Neural cell (in vitro differentiated cells): Measurements from ENCODE around the gene ANXA4. TPM values are rescaled to one million over a fixed set of nuclear protein-coding genes. Genes with fewer than 3 reads are reported as not detected.

ENCODE experiments used
- H2AFZ ChIP-seq: fragments of 200-600, 300-800 bp; sonication (generic), shearing (Covaris generic); 2 replicates; pipeline ENCODE4 v1.6.0; 2014; ENCODE audit warnings: low read depth, mild to moderate bottlenecking, antibody characterized with exemption, low read length, moderate library complexity
- H3F3A ChIP-seq: fragments of 200-600 bp; shearing (Covaris generic); 2 replicates; pipeline ENCODE4 v1.6.1; 2016; ENCODE audit warnings: mild to moderate bottlenecking, moderate library complexity, mixed read lengths, antibody characterized with exemption, low read length; ENCODE audit not compliant: insufficient read depth, poor library complexity, severe bottlenecking
- H3K27ac ChIP-seq: fragments of 200-600, 300-800 bp; sonication (generic), shearing (Covaris generic); 2 replicates; pipeline ENCODE4 v1.5.1; 2014; ENCODE audit warnings: mild to moderate bottlenecking, low read length, moderate library complexity
- H3K27me3 ChIP-seq: fragments of 300-800, 200-600 bp; sonication (generic), shearing (Covaris generic); 2 replicates; pipeline ENCODE4 v1.6.0; 2014; ENCODE audit warnings: mild to moderate bottlenecking, low read depth, low read length, moderate library complexity; ENCODE audit not compliant: insufficient read depth
- H3K36me3 ChIP-seq: fragments of 300-800, 200-600 bp; sonication (generic), shearing (Covaris generic); 2 replicates; pipeline ENCODE4 v1.5.1; 2014; ENCODE audit warnings: mild to moderate bottlenecking, antibody characterized with exemption, low read length, moderate library complexity; ENCODE audit not compliant: insufficient read depth
- H3K4me2 ChIP-seq: fragments of 300-800, 200-600 bp; sonication (generic), shearing (Covaris generic); 2 replicates; pipeline ENCODE4 v1.6.0; 2014; ENCODE audit warnings: mild to moderate bottlenecking, low read length
- H3K4me3 ChIP-seq: fragments of 300-800, 200-600 bp; sonication (generic), shearing (Covaris generic); 2 replicates; pipeline ENCODE4 v1.5.1; 2014; ENCODE audit warnings: mild to moderate bottlenecking, low read length, moderate library complexity
- H3K79me2 ChIP-seq: fragments of 200-600 bp; shearing (Covaris generic); replicated peaks from 2 replicates; pipeline ENCODE4 v1.6.0; 2014; ENCODE audit warnings: mild to moderate bottlenecking, low read length, moderate library complexity; ENCODE audit not compliant: insufficient read depth
- H3K9ac ChIP-seq: fragments of 300-800, 200-600 bp; sonication (generic), shearing (Covaris generic); 2 replicates; pipeline ENCODE4 v1.6.1; 2016; ENCODE audit warnings: mild to moderate bottlenecking, low read length, mixed read lengths
- H3K9me2 ChIP-seq: fragments of 200-600 bp; shearing (Covaris generic); 2 replicates; pipeline ENCODE4 v1.6.1; 2016; ENCODE audit warnings: mild to moderate bottlenecking, low read length, mixed read lengths; ENCODE audit not compliant: insufficient read depth
- H3K9me3 ChIP-seq: fragments of 200-600, 300-800 bp; sonication (generic), shearing (Covaris generic); 2 replicates; pipeline ENCODE4 v1.6.1; 2016; ENCODE audit warnings: mild to moderate bottlenecking, mixed run types, low read length, moderate library complexity, mixed read lengths
- H4K20me1 ChIP-seq: fragments of 200-600 bp; shearing (Covaris generic); 2 replicates; pipeline ENCODE4 v1.6.1; 2016; ENCODE audit warnings: mild to moderate bottlenecking, mixed run types; ENCODE audit not compliant: insufficient read depth
- EP300 ChIP-seq: fragments of 450-650 bp; conservative IDR thresholded peaks from 2 replicates; pipeline ENCODE4 v1.6.1; 2014; ENCODE audit warnings: antibody characterized with exemption, mild to moderate bottlenecking, moderate library complexity; ENCODE audit not compliant: poor library complexity, severe bottlenecking
- EZH2 ChIP-seq: fragments of 200-600, 300-800 bp; shearing (Covaris generic), sonication (generic); IDR thresholded peaks from 2 replicates; pipeline ENCODE4 v1.6.1; 2014; ENCODE audit warnings: antibody characterized with exemption, low read length, borderline replicate concordance, mild to moderate bottlenecking; ENCODE audit not compliant: insufficient read depth, poor library complexity, severe bottlenecking
- MXI1 ChIP-seq: fragments of 450-650 bp; conservative IDR thresholded peaks from 2 replicates; pipeline ENCODE4 v1.6.1; 2014; ENCODE audit warnings: antibody characterized with exemption, mild to moderate bottlenecking; ENCODE audit not compliant: poor library complexity, severe bottlenecking
- POLR2AphosphoS5 ChIP-seq: IDR thresholded peaks from 2 replicates; pipeline ENCODE4 v1.6.1; 2012
- RAD21 ChIP-seq: fragments of 450-650 bp; conservative IDR thresholded peaks from 2 replicates; pipeline ENCODE4 v1.6.1; 2014; ENCODE audit warnings: antibody characterized with exemption, mild to moderate bottlenecking, moderate library complexity
- SMC3 ChIP-seq: fragments of 450-650 bp; conservative IDR thresholded peaks from 2 replicates; pipeline ENCODE4 v1.6.1; 2014; ENCODE audit warnings: antibody characterized with exemption, mild to moderate bottlenecking, moderate library complexity; ENCODE audit not compliant: poor library complexity
- TAF1 ChIP-seq: IDR thresholded peaks from 2 replicates; pipeline ENCODE4 v1.6.1; 2012; ENCODE audit warnings: low read depth
- polyA plus RNA-seq: library from polyadenylated mRNA; depleted of rRNA; stranded (reverse); fragments of >200 nt; gene quantifications from 2 replicates; pipeline ENCODE4 v1.2.3, GENCODE V29; 2014
- TF ChIP-seq, protein P1 (sequence below): fragments of 450-650 bp; IDR thresholded peaks from 2 replicates; pipeline ENCODE4 v1.5.1; 2014; ENCODE audit warnings: antibody characterized with exemption, mild to moderate bottlenecking, moderate library complexity; ENCODE audit not compliant: poor library complexity, severe bottlenecking
- TF ChIP-seq, protein P2 (sequence below): IDR thresholded peaks from 2 replicates; pipeline ENCODE4 v1.6.1; 2012; ENCODE audit warnings: borderline replicate concordance

ANXA4 gene
- polyA plus RNA-seq, 1 donor from 2014 or later: 1.8 TPM

DNA sequence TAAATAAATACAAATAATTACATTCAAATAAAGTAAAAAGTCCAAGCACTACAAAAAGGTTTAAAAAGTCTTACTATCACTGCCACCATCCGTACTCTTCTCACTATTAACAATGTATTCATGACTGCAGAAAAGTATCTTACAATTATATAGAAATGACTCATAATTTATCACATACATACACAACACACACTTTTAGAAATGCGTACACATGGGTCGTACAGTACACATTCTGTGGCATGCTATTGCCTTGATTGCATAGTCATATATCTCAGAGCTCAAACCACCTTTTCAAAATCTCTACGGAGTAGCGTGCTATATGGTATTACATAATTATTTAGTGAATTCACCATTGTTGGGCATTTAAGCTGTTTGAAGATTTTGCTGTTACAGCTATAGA, 41.6 kb upstream of the ANXA4 start:
- no peaks in the 10 kb centered on the region for H3K27me3 ChIP-seq
- H2AFZ ChIP-seq: no peak overlapping the region
- H3K79me2 ChIP-seq: no peaks in the 10 kb centered on the region
- H3K9me2 ChIP-seq: no peaks in the 10 kb centered on the region
- no peaks in the 10 kb centered on the region for H3K36me3 ChIP-seq
- no peak overlapping the region for H3K9ac ChIP-seq
- no peaks in the 10 kb centered on the region for H3K9me3 ChIP-seq
- no peak overlapping the region for H3K4me3 ChIP-seq
- no peaks in the 10 kb centered on the region for H4K20me1 ChIP-seq
- H3F3A ChIP-seq: no peaks in the 10 kb centered on the region
- TF ChIP-seq TAF1 (no peak), POLR2AphosphoS5 (no peak), MXI1 (no peak), SMC3 (no peak), EP300 (no peak)
- TF ChIP-seq, protein P1, sequence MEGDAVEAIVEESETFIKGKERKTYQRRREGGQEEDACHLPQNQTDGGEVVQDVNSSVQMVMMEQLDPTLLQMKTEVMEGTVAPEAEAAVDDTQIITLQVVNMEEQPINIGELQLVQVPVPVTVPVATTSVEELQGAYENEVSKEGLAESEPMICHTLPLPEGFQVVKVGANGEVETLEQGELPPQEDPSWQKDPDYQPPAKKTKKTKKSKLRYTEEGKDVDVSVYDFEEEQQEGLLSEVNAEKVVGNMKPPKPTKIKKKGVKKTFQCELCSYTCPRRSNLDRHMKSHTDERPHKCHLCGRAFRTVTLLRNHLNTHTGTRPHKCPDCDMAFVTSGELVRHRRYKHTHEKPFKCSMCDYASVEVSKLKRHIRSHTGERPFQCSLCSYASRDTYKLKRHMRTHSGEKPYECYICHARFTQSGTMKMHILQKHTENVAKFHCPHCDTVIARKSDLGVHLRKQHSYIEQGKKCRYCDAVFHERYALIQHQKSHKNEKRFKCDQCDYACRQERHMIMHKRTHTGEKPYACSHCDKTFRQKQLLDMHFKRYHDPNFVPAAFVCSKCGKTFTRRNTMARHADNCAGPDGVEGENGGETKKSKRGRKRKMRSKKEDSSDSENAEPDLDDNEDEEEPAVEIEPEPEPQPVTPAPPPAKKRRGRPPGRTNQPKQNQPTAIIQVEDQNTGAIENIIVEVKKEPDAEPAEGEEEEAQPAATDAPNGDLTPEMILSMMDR: no peak
- TF ChIP-seq, protein P2, sequence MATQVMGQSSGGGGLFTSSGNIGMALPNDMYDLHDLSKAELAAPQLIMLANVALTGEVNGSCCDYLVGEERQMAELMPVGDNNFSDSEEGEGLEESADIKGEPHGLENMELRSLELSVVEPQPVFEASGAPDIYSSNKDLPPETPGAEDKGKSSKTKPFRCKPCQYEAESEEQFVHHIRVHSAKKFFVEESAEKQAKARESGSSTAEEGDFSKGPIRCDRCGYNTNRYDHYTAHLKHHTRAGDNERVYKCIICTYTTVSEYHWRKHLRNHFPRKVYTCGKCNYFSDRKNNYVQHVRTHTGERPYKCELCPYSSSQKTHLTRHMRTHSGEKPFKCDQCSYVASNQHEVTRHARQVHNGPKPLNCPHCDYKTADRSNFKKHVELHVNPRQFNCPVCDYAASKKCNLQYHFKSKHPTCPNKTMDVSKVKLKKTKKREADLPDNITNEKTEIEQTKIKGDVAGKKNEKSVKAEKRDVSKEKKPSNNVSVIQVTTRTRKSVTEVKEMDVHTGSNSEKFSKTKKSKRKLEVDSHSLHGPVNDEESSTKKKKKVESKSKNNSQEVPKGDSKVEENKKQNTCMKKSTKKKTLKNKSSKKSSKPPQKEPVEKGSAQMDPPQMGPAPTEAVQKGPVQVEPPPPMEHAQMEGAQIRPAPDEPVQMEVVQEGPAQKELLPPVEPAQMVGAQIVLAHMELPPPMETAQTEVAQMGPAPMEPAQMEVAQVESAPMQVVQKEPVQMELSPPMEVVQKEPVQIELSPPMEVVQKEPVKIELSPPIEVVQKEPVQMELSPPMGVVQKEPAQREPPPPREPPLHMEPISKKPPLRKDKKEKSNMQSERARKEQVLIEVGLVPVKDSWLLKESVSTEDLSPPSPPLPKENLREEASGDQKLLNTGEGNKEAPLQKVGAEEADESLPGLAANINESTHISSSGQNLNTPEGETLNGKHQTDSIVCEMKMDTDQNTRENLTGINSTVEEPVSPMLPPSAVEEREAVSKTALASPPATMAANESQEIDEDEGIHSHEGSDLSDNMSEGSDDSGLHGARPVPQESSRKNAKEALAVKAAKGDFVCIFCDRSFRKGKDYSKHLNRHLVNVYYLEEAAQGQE: no peak
- no peak overlapping the region for H3K27ac ChIP-seq
- H3K4me2 ChIP-seq: no peak overlapping the region

DNA sequence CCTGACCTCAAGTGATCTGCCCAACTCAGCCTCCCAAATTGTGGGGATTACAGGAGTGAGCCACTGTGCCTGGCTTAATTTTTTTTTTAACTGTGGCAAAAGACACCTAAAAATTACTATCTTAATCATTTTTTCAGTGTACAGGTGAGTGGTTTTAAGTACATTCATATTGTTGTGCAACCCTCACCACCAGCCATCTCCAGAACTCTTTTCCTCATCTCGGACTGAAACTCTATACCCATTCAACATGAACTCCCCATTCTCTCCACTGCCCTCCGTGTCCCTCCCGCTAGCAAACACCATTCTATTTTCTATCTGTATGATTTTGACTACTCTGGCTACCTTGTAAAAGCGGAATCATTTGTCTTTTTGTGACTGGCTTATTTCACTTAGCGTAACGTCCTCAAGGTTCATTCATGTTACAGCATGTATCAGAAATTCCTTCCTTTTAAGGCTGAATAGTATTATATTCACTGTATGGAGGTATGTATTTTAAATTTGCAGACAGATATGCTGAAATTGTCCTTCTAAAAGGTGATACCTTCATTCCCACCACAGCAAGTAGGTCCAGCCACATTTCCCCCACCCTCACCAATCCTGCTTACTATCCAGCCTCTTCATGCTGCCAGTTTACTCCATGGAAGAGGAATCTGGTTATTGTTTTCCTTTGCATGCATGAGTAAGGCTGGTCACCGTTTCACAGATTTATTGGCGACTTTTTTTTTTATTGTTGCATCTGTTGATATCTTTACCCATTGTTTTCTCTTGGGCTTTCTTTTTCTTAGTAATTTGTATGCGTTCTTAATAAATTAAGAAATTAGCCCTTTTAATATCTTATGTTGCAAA, 40.6 kb upstream of the ANXA4 start:
- Histone ChIP-seq H4K20me1 (no peaks in the 10 kb centered on the region), H3K9me3 (no peaks in the 10 kb centered on the region), H2AFZ (no peak overlapping the region), H3K36me3 (no peaks in the 10 kb centered on the region), H3K79me2 (no peaks in the 10 kb centered on the region), H3F3A (no peaks in the 10 kb centered on the region), H3K4me2 (no peak overlapping the region), H3K27ac (no peak overlapping the region), H3K4me3 (no peak overlapping the region), H3K27me3 (no peaks in the 10 kb centered on the region), H3K9ac (no peak overlapping the region), H3K9me2 (no peaks in the 10 kb centered on the region)
- TF ChIP-seq TAF1: no peak
- no peak for TF ChIP-seq POLR2AphosphoS5
- TF ChIP-seq EP300: no peak
- no peak for TF ChIP-seq EZH2
- TF ChIP-seq SMC3: no peak
- no peak for TF ChIP-seq MXI1
- TF ChIP-seq, protein P2: no peak
- no peak for TF ChIP-seq RAD21
- TF ChIP-seq, protein P1: no peak
